HepG2 (cell line): ENCODE measurements around the gene GRIN2D. TPM values are rescaled to one million over a fixed set of nuclear protein-coding genes. Genes with fewer than 3 reads are reported as not detected.

Source experiments
- ATAC-seq: fragments of 200-7000 bp; cut with Tn5 transposase; 3 replicates; pipeline ENCODE4 v1.9.1; 2020; ENCODE audit warnings: mild to moderate bottlenecking, moderate library complexity
- BruUV-seq: library from RNA; stranded (reverse); fragments of 400-500 nt; replicated peaks from 2 replicates; lab custom pipeline; 2021; lab: Mats Ljungman, UMichigan
- CTCF ChIA-PET: fragments of 300-600 bp; formaldehyde crosslinking; extraction: SDS; loops from one replicate; lab custom pipeline; 2021; ENCODE audit warnings: low total read pairs, inconsistent platforms, low intra/inter-chr PET ratio; lab: Yijun Ruan, JAX
- POLR2A ChIA-PET: fragments of 350-600 bp; sonication (Branson Sonifier 250); formaldehyde crosslinking; loops from one replicate; lab custom pipeline; 2020; ENCODE audit warnings: antibody characterized with exemption, inconsistent platforms; lab: Yijun Ruan, JAX
- DNase-seq: peaks from one replicate; pipeline ENCODE4 v3.0.0-alpha.2; 2015; ENCODE audit warnings: low spot score
- FAIRE-seq: peaks from 3 replicates; lab custom pipeline; 2011; peaks lifted over from hg19 to GRCh38; lab: Jason Lieb, UNC
- H2AFZ ChIP-seq: one replicate; pipeline ENCODE4 v1.6.1; 2011; ENCODE audit warnings: low read length, inconsistent platforms
- H3K27ac ChIP-seq: fragments of 300-600 bp; 3 replicates; pipeline ENCODE4 v1.8.0; 2011; ENCODE audit warnings: mixed run types, mild to moderate bottlenecking, mixed read lengths, low read length, inconsistent platforms; ENCODE audit not compliant: insufficient read depth; ENCODE audit errors: extremely low read length
- H3K27me3 ChIP-seq, 2 experiments: fragments of 200-600 bp in 1 of 2; 2 replicates in 1 of 2; 3 replicates in 1 of 2; pipeline versions ENCODE4 v1.6.0 to v1.8.0; 2011; ENCODE audit warnings: low read length in 2 of 2, mild to moderate bottlenecking in 2 of 2, moderate library complexity in 2 of 2, inconsistent platforms in 1 of 2; ENCODE audit not compliant: insufficient read depth in 2 of 2, control insufficient read depth in 1 of 2
- H3K36me3 ChIP-seq, 2 experiments: fragments of 200-600 bp in 1 of 2; replicated peaks in 1 of 2; 2 replicates in 1 of 2; 3 replicates in 1 of 2; pipeline versions ENCODE4 v1.5.1 to v1.8.0; 2011; ENCODE audit warnings: low read length in 2 of 2, inconsistent platforms in 1 of 2; ENCODE audit not compliant: insufficient read depth in 2 of 2, control insufficient read depth in 1 of 2
- H3K4me1 ChIP-seq: 2 replicates; pipeline ENCODE4 v1.5.1; 2012; ENCODE audit warnings: low read length, inconsistent platforms; ENCODE audit not compliant: insufficient read depth
- H3K4me2 ChIP-seq: 2 replicates; pipeline ENCODE4 v1.6.0; 2011; ENCODE audit warnings: low read depth, low read length, inconsistent platforms
- H3K4me3 ChIP-seq, 3 experiments: fragments of 200-600 bp in 1 of 3; sonication (generic), shearing (Covaris generic) in 1 of 3; replicated peaks in 1 of 3; 2 replicates each; pipeline ENCODE4 v1.5.1; 2011 to 2016; ENCODE audit warnings: low read length in 3 of 3, inconsistent platforms in 2 of 3, low read depth in 2 of 3, mild to moderate bottlenecking in 2 of 3, control low read depth in 1 of 3, mixed read lengths in 1 of 3; ENCODE audit not compliant: insufficient read depth in 1 of 3
- H3K79me2 ChIP-seq: one replicate; pipeline ENCODE4 v1.6.1; 2011; ENCODE audit warnings: low read length, inconsistent platforms; ENCODE audit not compliant: insufficient read depth
- H3K9ac ChIP-seq: 2 replicates; pipeline ENCODE4 v1.6.0; 2011; ENCODE audit warnings: mild to moderate bottlenecking, low read depth, low read length, inconsistent platforms; ENCODE audit not compliant: insufficient read depth
- H3K9me3 ChIP-seq: 2 replicates; pipeline ENCODE4 v1.5.1; 2012; ENCODE audit warnings: mild to moderate bottlenecking, low read length
- H4K20me1 ChIP-seq: 2 replicates; pipeline ENCODE4 v1.6.0; 2011; ENCODE audit warnings: inconsistent platforms, mild to moderate bottlenecking, low read length, moderate library complexity; ENCODE audit not compliant: insufficient read depth
- EEA1 ChIP-seq: sonication (generic); formaldehyde crosslinking; IDR thresholded peaks from 2 replicates; pipeline ENCODE4 v1.5.1; 2020; ENCODE audit warnings: mild to moderate bottlenecking, missing genetic modification reagents, borderline replicate concordance
- GMEB2 ChIP-seq: IDR thresholded peaks from 2 replicates; pipeline ENCODE4 v1.6.1; 2016; ENCODE audit warnings: missing biosample characterization, missing genetic modification reagents, low read depth
- HOXA7 ChIP-seq: sonication (generic); formaldehyde crosslinking; IDR thresholded peaks from 2 replicates; pipeline ENCODE4 v1.8.1; 2022; ENCODE audit warnings: mild to moderate bottlenecking, missing genetic modification reagents, moderate library complexity
- HOXD1 ChIP-seq: sonication (generic); formaldehyde crosslinking; IDR thresholded peaks from 2 replicates; pipeline ENCODE4 v1.5.0; 2020; ENCODE audit warnings: missing genetic modification reagents
- ISL2 ChIP-seq: sonication (generic); formaldehyde crosslinking; IDR thresholded peaks from 2 replicates; pipeline ENCODE4 v1.5.0; 2020; ENCODE audit warnings: missing genetic modification reagents
- PRPF4 ChIP-seq: fragments of 200-400 bp; formaldehyde crosslinking; IDR thresholded peaks from 2 replicates; pipeline ENCODE4 v1.6.1; 2016; ENCODE audit warnings: low read length, low read depth; ENCODE audit not compliant: poor library complexity, severe bottlenecking
- RNF219 ChIP-seq: sonication (generic); formaldehyde crosslinking; IDR thresholded peaks from 2 replicates; pipeline ENCODE4 v1.5.0; 2020; ENCODE audit warnings: mild to moderate bottlenecking, missing genetic modification reagents
- SIN3A ChIP-seq: IDR thresholded peaks from 2 replicates; pipeline ENCODE4 v1.6.1; 2011; ENCODE audit warnings: low read depth, mild to moderate bottlenecking, control low read depth, low read length, borderline replicate concordance
- SMAD9 ChIP-seq: sonication (generic); formaldehyde crosslinking; IDR thresholded peaks from 2 replicates; pipeline ENCODE4 v1.5.1; 2020; ENCODE audit warnings: mild to moderate bottlenecking, missing genetic modification reagents
- TMF1 ChIP-seq: sonication (generic); formaldehyde crosslinking; IDR thresholded peaks from 2 replicates; pipeline ENCODE4 v1.8.1; 2022; ENCODE audit warnings: low read depth, missing genetic modification reagents
- TRAFD1 ChIP-seq: sonication (generic); formaldehyde crosslinking; IDR thresholded peaks from 2 replicates; pipeline ENCODE4 v1.5.1; 2020; ENCODE audit warnings: missing genetic modification reagents, mild to moderate bottlenecking, borderline replicate concordance
- ZBTB10 ChIP-seq: sonication (generic); formaldehyde crosslinking; IDR thresholded peaks from 2 replicates; pipeline ENCODE4 v1.4.0; 2020; ENCODE audit warnings: missing genetic modification reagents, borderline replicate concordance
- ZBTB38 ChIP-seq: sonication (generic); formaldehyde crosslinking; IDR thresholded peaks from 2 replicates; pipeline ENCODE4 v1.5.1; 2020; ENCODE audit warnings: mild to moderate bottlenecking, missing genetic modification reagents
- ZNF253 ChIP-seq: sonication (generic); formaldehyde crosslinking; IDR thresholded peaks from 2 replicates; pipeline ENCODE4 v1.8.0; 2022; ENCODE audit warnings: mild to moderate bottlenecking, missing genetic modification reagents, borderline replicate concordance
- ZNF781 ChIP-seq: sonication (generic); formaldehyde crosslinking; IDR thresholded peaks from 2 replicates; pipeline ENCODE4 v1.5.1; 2020; ENCODE audit warnings: borderline replicate concordance, mild to moderate bottlenecking, missing genetic modification reagents; ENCODE audit errors: not compliant biosample characterization
- WGBS: methylation state at CpG from one replicate; pipeline ENCODE4 v1.1.6; 2017; ENCODE audit warnings: low lambda C conversion rate; 5-methylcytosine and 5-hydroxymethylcytosine counted together
- in situ Hi-C: cut with HindIII; loops from 2 replicates; pipeline ENCODE4 v1.10.0; 2017; ENCODE audit warnings: low pct_unique_long_range_greater_than_20kb; ENCODE audit not compliant: extremely low pct_ligation_motif_present
- intact Hi-C: fragments of 100-400 bp; cut with micrococcal nuclease; formaldehyde crosslinking; loops from one replicate; pipeline ENCODE4 v1.10.0; 2022; ENCODE audit not compliant: unreplicated experiment
- polyA plus RNA-seq, 8 experiments: library from polyadenylated mRNA; depleted of rRNA in 3 of 8; stranded (reverse) in 7 of 8; unstranded in 1 of 8; fragments of >200 nt; fragmentation: Illumina TruSeq in 4 of 8; extraction: Trizol in 4 of 8; gene quantifications; 2 replicates each; pipeline versions ENCODE4 v1.2.1 to v1.2.3, GENCODE V29; 2011 to 2016; ENCODE audit warnings: low read depth in 4 of 8, missing spikeins in 1 of 8, mixed read lengths in 1 of 8; ENCODE audit not compliant: insufficient read depth in 1 of 8
- total RNA-seq, 5 experiments: library from RNA; depleted of rRNA; stranded (reverse); fragments of >200 nt; fragmentation: Illumina TruSeq; extraction: Trizol; gene quantifications; 2 replicates each; pipeline ENCODE4 v1.2.3, GENCODE V29; 2016; ENCODE audit warnings: low read depth in 1 of 5

Gene GRIN2D
- total and polyA plus RNA-seq, 2 of the 13 experiments (the other 11 are each of a cell fraction or from before 2014, with no cell fraction given): 0.02 to 0.13 TPM

GRCh38 chr19:48428670-48429069 is 35.2 kb downstream of the GRIN2D start (continued):
- TF ChIP-seq HOXD1: no peak

GRCh38 chr19:48433337-48433736 is 39.9 kb downstream of the GRIN2D start:
- no peaks in the 10 kb centered on the region for H4K20me1 ChIP-seq
- no peaks in the 10 kb centered on the region for H3K4me1 ChIP-seq
- in situ Hi-C loops (no loop called here), intact Hi-C loops (no loop called here)
- ATAC-seq: no peak
- ChIA-PET POLR2A (no interaction called here), CTCF (no interaction called here)
- DNase-seq: no peak
- no peak overlapping the region for H3K4me2 ChIP-seq
- no peaks in the 10 kb centered on the region for H3K79me2 ChIP-seq
- H3K9ac ChIP-seq: no peak overlapping the region
- no peaks in the 10 kb centered on the region for H3K9me3 ChIP-seq
- H3K36me3 ChIP-seq: no peaks in the 10 kb centered on the region
- no peak for FAIRE-seq
- H3K4me3 ChIP-seq: no peak overlapping the region
- 45% methylated on average over 8 of the region's 8 CpGs for WGBS
- H3K27me3 ChIP-seq: no peaks in the 10 kb centered on the region
- no peak overlapping the region for H3K27ac ChIP-seq
- no TSS peak for BruUV-seq
- no peak overlapping the region for H2AFZ ChIP-seq
- TF ChIP-seq RNF219 (CRISPR knock-in tag) (no peak), SMAD9 (CRISPR knock-in tag) (no peak), SIN3A (no peak), HOXA7 (CRISPR knock-in tag) (no peak), ZNF781 (no peak), PRPF4 (no peak), TMF1 (no peak), ZNF253 (CRISPR knock-in tag) (no peak), ZBTB38 (CRISPR knock-in tag) (no peak), GMEB2 (no peak), ISL2 (CRISPR knock-in tag) (no peak), ZBTB10 (no peak), EEA1 (no peak), TRAFD1 (no peak)
